AG09309 (cell line): Measurements from ENCODE around the gene PRPF18.

ENCODE experiments used
- DNase-seq: peaks from one replicate; pipeline ENCODE4 v3.0.0-alpha.2; 2010; ENCODE audit warnings: low read depth
- H3K4me3 ChIP-seq: 2 replicates; pipeline ENCODE4 v1.5.1; 2011; ENCODE audit warnings: mild to moderate bottlenecking, low read depth, low read length, moderate library complexity; ENCODE audit not compliant: control insufficient read depth
- CTCF ChIP-seq: IDR thresholded peaks from 2 replicates; pipeline ENCODE4 v1.5.1; 2011; ENCODE audit warnings: mild to moderate bottlenecking, low read depth, low read length, inconsistent platforms; ENCODE audit not compliant: insufficient read depth, control insufficient read depth; ENCODE audit errors: missing control alignments

The PRPF18 gene

GRCh38 chr10:13615650-13616300, 29.0 kb downstream of the PRPF18 start:
- H3K4me3 ChIP-seq = no peak overlapping the region
- TF ChIP-seq CTCF = no peak
- DNase-seq = no peak

- H3K4me3 ChIP-seq = no peak overlapping the region
- DNase-seq = no peak
- TF ChIP-seq CTCF = no peak
Measured at GRCh38 chr10:13617116-13617515, 30.4 kb downstream of the PRPF18 start.

GRCh38 chr10:13621931-13622330, 35.2 kb downstream of the PRPF18 start:
- no peak for DNase-seq
- no peak overlapping the region for H3K4me3 ChIP-seq
- no peak for TF ChIP-seq CTCF

GRCh38 chr10:13624630-13625029, 37.9 kb downstream of the PRPF18 start:
- TF ChIP-seq CTCF = no peak
- H3K4me3 ChIP-seq = no peak overlapping the region
- no peak for DNase-seq

GRCh38 chr10:13627459-13628310, 40.9 kb downstream of the PRPF18 start:
- H3K4me3 ChIP-seq = no peak overlapping the region
- no peak for TF ChIP-seq CTCF
- DNase-seq = peak; percentile 7

- no peak overlapping the region for H3K4me3 ChIP-seq
- no peak for TF ChIP-seq CTCF
- DNase-seq = no peak
Measured at GRCh38 chr10:13628661-13629060, 41.9 kb downstream of the PRPF18 start.
